Ishikawa (cell line): ENCODE data around the gene KANK3.

Experiments used
- TAF1 ChIP-seq: IDR thresholded peaks from 2 replicates; pipeline ENCODE4 v1.6.1; 2012; ENCODE audit warnings: low read depth, mild to moderate bottlenecking
- YY1 ChIP-seq: IDR thresholded peaks from 2 replicates; pipeline ENCODE4 v1.6.1; 2012; ENCODE audit warnings: low read depth
- TF ChIP-seq, protein P1 (sequence below): IDR thresholded peaks from 2 replicates; pipeline ENCODE4 v1.6.1; 2012

GRCh38 chr19:8387688-8388611 lies 44.9 kb upstream of the KANK3 start:
- TF ChIP-seq YY1 = no peak
- no peak for TF ChIP-seq TAF1
- TF ChIP-seq, protein P1, sequence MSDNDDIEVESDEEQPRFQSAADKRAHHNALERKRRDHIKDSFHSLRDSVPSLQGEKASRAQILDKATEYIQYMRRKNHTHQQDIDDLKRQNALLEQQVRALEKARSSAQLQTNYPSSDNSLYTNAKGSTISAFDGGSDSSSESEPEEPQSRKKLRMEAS = no peak
